Glomerular endothelial cell (primary cell): Measurements from ENCODE around the gene ABLIM1. TPM values are rescaled to one million over a fixed set of nuclear protein-coding genes. Genes with fewer than 3 reads are reported as not detected.

ENCODE experiments used
- DNase-seq: peaks from one replicate; pipeline ENCODE4 v3.0.0-alpha.2; 2011; ENCODE audit warnings: low read depth, low spot score; ENCODE audit errors: extremely low read depth
- total RNA-seq: library from RNA; depleted of rRNA; stranded (reverse); fragments of >200 nt; gene quantifications from 2 replicates; pipeline ENCODE4 v1.2.3, GENCODE V29; 2015

Gene ABLIM1
- total RNA-seq, 1 donor from 2014 or later: 87.4 TPM

DNA sequence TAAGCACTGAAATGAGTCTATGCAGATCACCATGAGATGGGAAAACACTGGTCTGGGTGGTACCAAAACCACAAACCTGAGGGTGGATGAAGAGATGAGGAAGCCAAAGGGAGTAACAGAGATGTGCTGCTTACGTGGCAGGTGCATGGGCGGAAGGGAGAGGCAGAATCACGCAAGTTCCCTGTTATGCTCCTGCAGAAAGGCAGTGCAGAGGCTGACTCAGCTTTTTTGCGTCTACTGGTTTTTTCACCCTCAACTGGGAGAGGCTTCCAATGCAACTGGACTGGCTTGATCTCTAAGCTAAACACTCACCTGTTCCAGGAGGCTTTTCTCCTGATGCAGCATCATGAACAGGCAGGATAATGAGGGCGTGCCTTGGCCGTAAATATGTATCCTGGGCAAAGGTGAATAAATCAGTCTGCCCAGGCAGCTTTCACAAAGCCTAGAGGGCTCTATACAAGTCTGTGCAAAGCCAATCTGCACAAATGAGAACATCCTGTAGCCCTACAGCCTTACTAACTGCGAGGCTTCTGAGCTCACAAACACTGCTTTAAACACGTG lies 158.4 kb downstream of the ABLIM1 start:
- DNase-seq: no peak

GRCh38 chr10:114499116-114499515 lies 159.0 kb downstream of the ABLIM1 start:
- no peak for DNase-seq

DNA sequence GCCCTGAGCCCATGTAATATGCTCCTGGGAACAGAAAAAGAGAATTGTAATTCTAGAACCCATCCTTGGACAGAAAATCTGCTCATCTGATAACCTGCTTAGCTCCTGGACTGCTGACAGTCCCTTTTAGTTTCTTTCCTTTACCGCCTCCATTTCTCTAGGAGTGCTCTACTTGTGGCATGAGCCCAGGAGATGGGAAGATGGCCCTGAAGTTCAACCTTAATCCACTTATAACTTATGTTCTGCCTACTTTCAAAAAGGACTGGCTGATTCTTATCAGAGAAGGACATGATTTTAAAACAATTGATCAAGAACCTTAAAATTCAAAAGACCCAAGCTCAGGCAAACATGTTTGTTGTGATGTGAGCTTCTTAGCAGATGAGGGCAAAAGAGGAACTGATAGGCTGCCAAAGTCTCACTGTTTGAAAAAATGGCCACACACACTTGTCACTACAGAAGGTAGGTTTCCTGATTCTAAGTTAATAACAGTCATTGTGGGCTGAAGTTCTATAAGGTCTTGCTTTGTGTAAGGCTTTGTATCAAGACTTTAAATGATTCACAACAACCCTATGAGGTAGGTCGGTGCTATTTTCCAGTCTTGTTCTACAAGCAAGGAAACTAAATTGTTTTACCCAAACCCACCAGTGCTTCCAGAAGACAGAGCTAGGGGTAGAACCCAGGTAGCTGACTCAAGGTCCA lies 159.5 kb downstream of the ABLIM1 start:
- no peak for DNase-seq

GRCh38 chr10:114495303-114495702 lies 162.8 kb downstream of the ABLIM1 start:
- DNase-seq: no peak

- DNase-seq: no peak
Measured at GRCh38 chr10:114492351-114493037, 165.6 kb downstream of the ABLIM1 start.

DNA sequence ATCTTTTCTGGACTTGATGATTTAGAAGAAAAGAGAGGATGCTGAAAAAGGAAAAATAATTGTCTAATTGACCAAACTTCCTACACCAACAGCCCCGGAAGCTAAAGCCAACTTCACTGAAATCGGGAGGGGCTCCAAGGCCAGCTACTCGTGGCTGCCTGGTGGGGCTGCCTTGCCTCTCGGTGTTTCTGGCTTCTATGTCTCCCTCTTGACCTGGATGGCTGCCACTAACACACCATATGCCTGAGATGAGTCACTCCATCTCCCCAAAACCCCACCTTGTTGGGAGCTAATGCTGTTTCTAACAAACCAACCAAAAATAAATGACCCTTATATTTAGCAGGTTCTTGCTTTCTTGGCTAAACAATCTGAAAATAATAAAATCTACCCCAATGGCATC lies 166.1 kb downstream of the ABLIM1 start:
- no peak for DNase-seq

DNA sequence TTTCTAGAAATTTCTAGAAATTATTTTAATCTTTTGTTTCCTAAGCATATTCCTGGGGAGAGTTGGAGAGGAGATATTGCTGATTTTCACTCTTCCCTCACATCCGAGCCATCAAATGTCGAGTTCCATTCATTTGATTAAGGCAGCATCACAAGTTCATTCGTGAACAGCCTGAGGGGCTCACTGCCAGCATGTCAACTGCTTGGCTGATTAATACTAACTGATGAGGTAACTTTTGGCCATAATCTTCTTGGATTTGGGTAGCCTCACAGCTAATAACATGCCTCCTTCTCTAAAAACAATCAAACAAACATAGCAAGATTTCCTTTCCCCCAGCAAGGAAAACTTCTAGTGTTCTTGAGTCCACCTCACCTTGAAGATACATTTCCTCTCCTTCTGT lies 166.7 kb downstream of the ABLIM1 start:
- DNase-seq: no peak

- DNase-seq: no peak
Measured at GRCh38 chr10:114489521-114490310, 168.4 kb downstream of the ABLIM1 start.

- no peak for DNase-seq
Measured at GRCh38 chr10:114487815-114488536, 170.1 kb downstream of the ABLIM1 start.

DNA sequence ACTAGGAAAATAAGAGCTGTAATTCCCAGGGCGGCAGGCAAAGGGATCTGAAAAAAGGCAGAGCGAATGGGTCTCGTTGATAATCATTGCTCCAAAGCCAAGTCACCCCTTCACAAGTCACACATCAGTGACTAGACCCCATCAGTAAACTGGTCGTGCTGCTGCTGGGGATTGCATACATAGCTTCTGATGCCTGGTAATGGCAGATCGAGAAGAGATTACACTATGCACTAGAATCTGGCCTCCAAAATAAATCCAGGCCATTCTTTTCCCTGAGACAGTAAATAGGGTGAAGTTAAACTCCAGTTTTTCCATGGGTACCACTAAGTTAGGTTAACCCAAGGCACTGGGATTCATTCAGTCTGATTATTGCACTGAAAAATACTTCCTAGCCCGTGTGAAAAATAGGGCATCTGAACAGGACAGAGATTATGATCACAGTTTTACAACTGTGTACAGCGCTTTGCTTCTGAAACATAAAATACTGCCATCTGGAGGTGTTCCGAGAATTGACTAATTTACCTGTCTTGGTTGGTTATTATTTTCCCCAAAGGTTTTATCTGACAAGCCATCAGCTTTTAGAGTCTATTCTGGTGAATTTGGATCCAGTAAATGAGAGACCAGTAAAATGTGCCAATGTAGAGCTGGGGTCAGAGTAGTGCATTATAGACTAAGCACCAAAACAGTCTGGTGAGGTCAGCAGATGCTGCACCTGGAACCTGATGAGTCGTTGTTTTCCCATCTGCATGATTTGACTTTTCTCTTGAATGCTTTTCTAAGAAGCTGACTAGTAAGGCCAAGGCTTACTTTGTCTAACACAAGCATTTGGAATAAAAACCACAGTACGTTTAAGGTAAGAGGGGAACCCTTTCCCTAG lies 170.9 kb downstream of the ABLIM1 start:
- DNase-seq: no peak

- no peak for DNase-seq
Measured at GRCh38 chr10:114485696-114486400, 172.2 kb downstream of the ABLIM1 start.

DNA sequence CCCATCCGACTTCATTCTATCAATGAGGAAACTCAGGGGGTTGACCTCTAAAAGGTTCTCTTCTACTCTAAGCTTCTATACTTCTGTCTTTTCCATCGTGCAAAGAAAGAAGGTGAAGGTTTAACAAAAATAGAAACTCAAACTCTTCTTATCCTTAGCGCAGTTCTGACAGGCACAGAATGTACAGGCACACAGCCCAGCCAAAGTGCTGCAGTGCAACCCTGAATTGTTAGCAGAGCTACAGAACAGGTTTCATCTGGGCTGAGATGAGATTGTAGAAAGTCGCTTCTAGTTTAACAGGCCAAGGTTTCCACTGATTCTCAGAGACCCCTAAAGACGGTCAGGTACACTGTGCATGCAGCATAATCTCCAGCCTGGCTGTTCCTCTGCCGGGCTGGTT lies 174.5 kb downstream of the ABLIM1 start:
- DNase-seq: no peak

GRCh38 chr10:114482480-114483304 lies 175.4 kb downstream of the ABLIM1 start:
- no peak for DNase-seq

DNA sequence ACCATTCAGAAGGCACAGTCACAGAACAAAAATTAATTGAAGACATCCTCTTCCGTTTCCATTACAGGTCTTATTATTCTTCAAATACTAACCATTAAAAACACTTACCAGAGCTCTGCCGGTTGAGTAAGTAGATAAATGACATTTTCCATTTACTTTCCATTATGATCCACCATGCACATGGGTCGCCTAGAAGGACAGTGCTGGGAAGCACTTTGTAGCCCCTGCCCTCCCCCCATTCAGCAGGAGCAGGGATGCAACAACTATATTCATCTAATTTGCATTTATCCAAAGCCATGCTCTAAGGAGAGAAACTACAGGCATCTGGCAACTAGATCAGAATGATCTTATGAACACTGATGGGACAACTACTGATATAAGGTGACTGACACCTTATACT lies 177.0 kb downstream of the ABLIM1 start:
- DNase-seq: no peak

DNA sequence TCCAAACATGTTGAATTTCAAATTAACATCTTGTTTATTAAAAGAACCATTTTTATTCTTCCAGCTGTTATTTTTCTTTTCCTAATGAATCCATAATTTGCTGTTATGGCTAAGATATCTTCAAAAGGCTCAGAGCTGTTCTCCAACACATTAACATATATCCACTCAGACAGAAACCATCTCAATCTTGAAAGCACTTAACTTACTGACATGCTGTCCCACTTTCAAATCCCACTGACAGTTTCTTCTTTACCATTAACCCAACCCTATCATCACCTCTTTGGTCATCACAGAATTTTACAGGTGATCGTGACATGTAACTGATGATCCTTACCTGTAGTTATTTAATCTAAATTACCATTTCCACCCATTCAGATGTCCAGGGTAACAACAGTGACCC lies 178.2 kb downstream of the ABLIM1 start:
- DNase-seq: no peak

DNA sequence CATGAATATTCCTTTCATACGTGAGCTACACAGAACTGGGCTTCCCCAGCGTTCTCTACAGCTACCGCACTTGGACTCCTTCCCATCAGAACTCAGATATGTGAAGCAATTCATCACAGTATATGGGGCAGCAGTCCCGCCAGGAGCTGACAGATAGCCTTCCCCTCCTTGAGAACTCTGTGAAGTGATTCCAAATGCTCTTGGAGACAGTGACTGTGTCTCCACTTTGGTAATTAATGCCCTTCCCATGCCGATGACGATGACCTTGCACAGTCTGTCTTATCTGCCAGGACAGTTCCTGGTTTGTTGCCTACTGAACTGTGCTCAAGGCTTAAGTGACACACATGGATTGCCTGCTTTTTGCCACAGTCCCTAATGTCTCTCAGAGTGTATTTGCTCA lies 178.8 kb downstream of the ABLIM1 start:
- DNase-seq: no peak

DNA sequence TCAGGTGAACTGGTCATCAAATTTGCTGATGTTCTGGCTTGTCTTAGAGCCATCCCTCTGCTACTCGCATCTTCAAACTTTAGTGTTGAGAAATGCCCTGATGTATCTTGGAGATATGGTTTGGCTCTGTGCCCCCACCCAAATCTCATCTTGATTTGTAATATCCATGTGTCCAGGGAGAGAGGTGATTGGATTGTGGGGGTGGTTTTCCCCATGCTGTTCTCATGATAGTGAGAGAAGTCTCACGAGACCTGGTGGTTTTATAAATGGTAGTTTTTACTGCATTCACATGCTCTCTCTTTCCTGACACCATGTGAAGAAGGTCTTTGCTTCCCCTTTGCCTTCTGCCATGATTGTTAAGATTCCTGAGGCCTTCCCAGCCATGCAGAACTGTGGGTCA lies 179.8 kb downstream of the ABLIM1 start:
- no peak for DNase-seq

DNA sequence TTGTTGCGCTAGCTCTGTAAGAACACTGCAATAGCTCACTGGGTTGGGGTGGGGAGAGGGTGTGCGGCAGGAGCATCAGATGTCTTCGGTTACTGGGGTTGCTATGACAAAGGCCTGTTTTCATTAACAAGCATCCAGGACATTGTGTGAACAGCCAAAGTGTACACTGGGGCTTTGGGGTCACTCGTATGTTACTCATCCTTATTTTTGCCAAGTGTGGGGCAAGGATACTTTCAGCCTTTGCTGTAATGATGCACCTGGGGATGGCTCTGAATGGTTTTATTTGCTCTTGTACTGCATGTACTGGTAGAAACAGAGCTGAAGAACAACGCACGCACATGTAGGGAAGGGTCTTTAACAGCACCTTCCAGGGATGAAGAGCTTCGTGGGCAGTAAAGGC lies 180.8 kb downstream of the ABLIM1 start:
- DNase-seq: no peak
